Endothelial cell (in vitro differentiated cells): ENCODE results near the gene ERCC6L. TPM values are rescaled to one million over a fixed set of nuclear protein-coding genes. Genes with fewer than 3 reads are reported as not detected.
A peak's percentile ranks its signal among the peaks of the same experiment; 100 is the strongest.
"Not testable (repeated sequence)": the region's sequence is repeated elsewhere in the genome, so short reads cannot be mapped to it uniquely, and the experiment has no call there.

Experiments
- DNase-seq: peaks from one replicate; pipeline ENCODE4 v3.0.0; 2021; ENCODE audit warnings: low spot score
- H3K27ac Mint-ChIP-seq: one replicate; pipeline ENCODE4 v1.8.0; 2021; ENCODE audit warnings: mixed read lengths, inconsistent platforms; ENCODE audit not compliant: unreplicated experiment
- H3K27me3 Mint-ChIP-seq: one replicate; pipeline ENCODE4 v1.8.0; 2021; ENCODE audit warnings: mild to moderate bottlenecking, moderate library complexity, mixed read lengths, inconsistent platforms; ENCODE audit not compliant: unreplicated experiment
- H3K36me3 Mint-ChIP-seq: one replicate; pipeline ENCODE4 v1.8.0; 2021; ENCODE audit warnings: mild to moderate bottlenecking, low read depth, mixed read lengths, inconsistent platforms; ENCODE audit not compliant: unreplicated experiment
- H3K4me1 Mint-ChIP-seq: one replicate; pipeline ENCODE4 v1.8.0; 2021; ENCODE audit warnings: mild to moderate bottlenecking, mixed read lengths, inconsistent platforms; ENCODE audit not compliant: unreplicated experiment
- H3K4me3 Mint-ChIP-seq: one replicate; pipeline ENCODE4 v1.8.0; 2021; ENCODE audit warnings: mild to moderate bottlenecking, mixed read lengths, inconsistent platforms; ENCODE audit not compliant: unreplicated experiment
- H3K9me3 Mint-ChIP-seq: one replicate; pipeline ENCODE4 v1.8.0; 2021; ENCODE audit warnings: mixed read lengths, inconsistent platforms; ENCODE audit not compliant: unreplicated experiment
- total RNA-seq: library from RNA; stranded (reverse); fragmentation: NEBNext Ultra II Directional; extraction: Animal tissue kit (Norgen Biotek cat#: 25700); gene quantifications from one replicate; pipeline ENCODE4 v1.2.1, GENCODE V29; 2021; ENCODE audit not compliant: unreplicated experiment
- TF ChIP-seq, protein P1 (sequence below): fragments of 200-600 bp; sonication (generic); IDR thresholded peaks from one replicate; pipeline ENCODE4 v1.5.0; 2021; ENCODE audit warnings: antibody characterized with exemption; ENCODE audit not compliant: unreplicated experiment

Gene ERCC6L
- total RNA-seq, 1 donor from 2014 or later, result 1.7 TPM

DNA sequence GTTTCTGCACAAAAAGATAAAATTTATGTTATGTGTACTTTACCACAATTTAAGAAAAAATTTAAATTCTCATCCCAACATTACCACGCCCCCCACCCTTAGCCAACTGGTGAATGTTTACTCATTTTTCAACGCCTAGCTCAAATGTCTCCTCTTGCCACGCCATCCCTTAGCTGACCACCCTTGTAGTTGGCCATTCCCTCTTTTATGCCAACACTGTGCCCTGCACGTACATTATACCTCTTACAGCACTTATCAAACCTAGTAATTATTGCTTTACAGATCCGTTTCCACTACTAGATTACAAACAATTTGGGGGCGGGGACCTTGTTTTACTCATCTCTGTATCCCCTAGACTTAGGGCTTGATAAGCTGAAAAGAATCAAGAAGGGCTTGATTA lies 644 bp downstream of the ERCC6L start:
- H3K27ac Mint-ChIP-seq, result no peak overlapping the region
- no peaks in the 10 kb centered on the region for H3K9me3 Mint-ChIP-seq
- no peaks in the 10 kb centered on the region for H3K27me3 Mint-ChIP-seq
- no peaks in the 10 kb centered on the region for H3K36me3 Mint-ChIP-seq
- DNase-seq, result no peak
- no peaks in the 10 kb centered on the region for H3K4me1 Mint-ChIP-seq
- TF ChIP-seq, protein P1, sequence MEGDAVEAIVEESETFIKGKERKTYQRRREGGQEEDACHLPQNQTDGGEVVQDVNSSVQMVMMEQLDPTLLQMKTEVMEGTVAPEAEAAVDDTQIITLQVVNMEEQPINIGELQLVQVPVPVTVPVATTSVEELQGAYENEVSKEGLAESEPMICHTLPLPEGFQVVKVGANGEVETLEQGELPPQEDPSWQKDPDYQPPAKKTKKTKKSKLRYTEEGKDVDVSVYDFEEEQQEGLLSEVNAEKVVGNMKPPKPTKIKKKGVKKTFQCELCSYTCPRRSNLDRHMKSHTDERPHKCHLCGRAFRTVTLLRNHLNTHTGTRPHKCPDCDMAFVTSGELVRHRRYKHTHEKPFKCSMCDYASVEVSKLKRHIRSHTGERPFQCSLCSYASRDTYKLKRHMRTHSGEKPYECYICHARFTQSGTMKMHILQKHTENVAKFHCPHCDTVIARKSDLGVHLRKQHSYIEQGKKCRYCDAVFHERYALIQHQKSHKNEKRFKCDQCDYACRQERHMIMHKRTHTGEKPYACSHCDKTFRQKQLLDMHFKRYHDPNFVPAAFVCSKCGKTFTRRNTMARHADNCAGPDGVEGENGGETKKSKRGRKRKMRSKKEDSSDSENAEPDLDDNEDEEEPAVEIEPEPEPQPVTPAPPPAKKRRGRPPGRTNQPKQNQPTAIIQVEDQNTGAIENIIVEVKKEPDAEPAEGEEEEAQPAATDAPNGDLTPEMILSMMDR, result no peak
- H3K4me3 Mint-ChIP-seq, result peak overlapping the region; percentile 62

DNA sequence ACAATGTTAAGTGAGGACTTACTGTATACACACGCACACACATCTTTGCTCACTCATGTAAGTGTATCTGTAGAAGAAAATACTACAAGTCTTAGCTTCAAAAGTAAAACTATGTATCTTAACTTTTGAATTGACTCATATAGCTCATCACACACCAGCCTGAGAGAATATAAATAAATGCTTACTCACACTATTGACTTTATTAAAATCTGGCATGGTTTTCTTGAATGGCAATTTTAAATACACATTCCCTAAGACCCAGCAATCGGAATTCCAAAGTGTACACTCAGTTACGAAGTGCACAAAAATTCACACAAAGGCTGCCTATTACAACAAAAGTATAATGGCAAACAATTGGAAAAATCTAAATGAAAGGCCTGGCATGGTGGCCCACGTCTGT lies 2.0 kb downstream of the ERCC6L start:
- no peak for DNase-seq
- TF ChIP-seq, protein P1, result no peak
- H3K27me3 Mint-ChIP-seq, result no peaks in the 10 kb centered on the region
- H3K4me3 Mint-ChIP-seq, result no peak overlapping the region
- no peaks in the 10 kb centered on the region for H3K36me3 Mint-ChIP-seq
- no peaks in the 10 kb centered on the region for H3K4me1 Mint-ChIP-seq
- H3K27ac Mint-ChIP-seq, result no peak overlapping the region
- H3K9me3 Mint-ChIP-seq, result no peaks in the 10 kb centered on the region

DNA sequence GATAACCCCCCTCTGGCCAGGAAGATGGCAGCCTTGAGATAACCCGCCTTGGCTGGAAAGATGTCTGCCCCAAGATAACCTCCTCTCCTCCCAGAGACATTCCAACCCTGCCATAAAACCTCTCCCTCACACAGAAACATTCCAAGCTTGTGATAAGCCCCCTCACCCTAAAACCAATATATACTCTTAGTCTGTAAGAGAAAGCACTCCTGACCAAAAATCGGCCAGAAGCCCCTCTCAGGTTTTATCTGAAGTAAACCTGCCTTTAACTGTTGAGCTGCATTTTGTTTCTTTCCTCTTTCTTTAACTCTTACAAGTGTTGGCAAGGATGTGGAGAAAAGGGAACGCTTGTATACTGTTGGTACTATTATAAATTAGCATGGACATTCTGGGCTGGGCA lies 8.5 kb downstream of the ERCC6L start:
- TF ChIP-seq, protein P1, result no peak
- no peak overlapping the region for H3K27ac Mint-ChIP-seq
- peaks cover 21% of the 10 kb centered on the region for H3K36me3 Mint-ChIP-seq
- peaks cover 4% of the 10 kb centered on the region for H3K27me3 Mint-ChIP-seq
- no peak for DNase-seq
- H3K9me3 Mint-ChIP-seq, result no peaks in the 10 kb centered on the region
- H3K4me1 Mint-ChIP-seq, result peaks cover 3% of the 10 kb centered on the region
- H3K4me3 Mint-ChIP-seq, result peak overlapping the region; percentile 31

DNA sequence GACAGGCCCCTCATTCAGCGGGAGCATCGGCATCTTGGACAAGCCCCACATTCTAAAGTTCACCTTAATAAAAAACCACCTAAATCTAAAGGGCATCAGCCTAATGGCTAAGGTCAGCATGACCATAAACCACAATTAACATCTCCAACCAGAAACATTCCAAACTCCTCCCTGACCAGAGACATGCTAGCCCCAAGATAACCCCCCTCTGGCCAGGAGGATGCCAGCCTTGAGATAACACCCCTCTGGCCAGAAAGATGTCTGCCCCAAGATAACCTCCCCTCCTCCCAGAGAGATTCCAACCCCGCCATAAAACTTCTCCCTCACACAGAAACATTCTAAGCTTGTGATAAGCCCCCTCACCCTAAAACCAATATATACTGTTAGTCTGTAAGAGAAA lies 18.5 kb downstream of the ERCC6L start:
- H3K4me1 Mint-ChIP-seq, H3K27me3 Mint-ChIP-seq, H3K27ac Mint-ChIP-seq, DNase-seq, H3K9me3 Mint-ChIP-seq: not testable (repeated sequence)
- peak overlapping the region; percentile 15 for H3K4me3 Mint-ChIP-seq
- H3K36me3 Mint-ChIP-seq, result peaks cover 16% of the 10 kb centered on the region

DNA sequence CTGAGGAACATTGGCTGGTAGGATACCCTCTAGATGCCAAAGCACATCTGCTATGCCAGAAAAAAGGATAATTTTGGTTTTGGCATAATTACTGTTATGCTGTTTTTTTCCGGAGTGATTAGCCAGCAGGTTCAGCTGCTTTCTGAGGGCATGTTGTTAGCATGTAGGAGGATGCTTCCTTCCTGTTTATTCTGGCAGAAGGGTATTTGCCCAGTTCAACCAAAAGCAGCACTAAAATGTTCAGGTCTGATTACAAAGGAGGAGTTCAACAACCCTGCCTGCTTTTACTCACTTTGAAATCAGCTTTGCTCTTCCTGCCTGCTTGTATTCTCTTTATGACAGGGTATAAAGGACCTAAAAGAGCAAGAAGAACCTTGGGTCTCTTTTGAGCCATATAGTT lies 21.9 kb downstream of the ERCC6L start:
- H3K9me3 Mint-ChIP-seq, result no peaks in the 10 kb centered on the region
- H3K27me3 Mint-ChIP-seq, result no peaks in the 10 kb centered on the region
- no peak overlapping the region for H3K4me3 Mint-ChIP-seq
- peaks cover 16% of the 10 kb centered on the region for H3K36me3 Mint-ChIP-seq
- DNase-seq, result no peak
- TF ChIP-seq, protein P1, result no peak
- H3K27ac Mint-ChIP-seq, result no peak overlapping the region
- H3K4me1 Mint-ChIP-seq, result no peaks in the 10 kb centered on the region
